Epithelial cell of proximal tubule (primary cell): Measurements from ENCODE around the gene LYZL1. TPM values are rescaled to one million over a fixed set of nuclear protein-coding genes. Genes with fewer than 3 reads are reported as not detected.
"Not testable (repeated sequence)": the region's sequence is repeated elsewhere in the genome, so short reads cannot be mapped to it uniquely, and the experiment has no call there.

Experiments
- DNase-seq: peaks from one replicate; pipeline ENCODE4 v3.0.0-alpha.2; 2011; ENCODE audit warnings: low read depth
- H3K4me3 ChIP-seq: 2 replicates; pipeline ENCODE4 v1.5.1; 2011; ENCODE audit warnings: low read depth, mild to moderate bottlenecking, low read length
- CTCF ChIP-seq: conservative IDR thresholded peaks from 2 replicates; pipeline ENCODE4 v1.5.1; 2012; ENCODE audit warnings: low read depth, mild to moderate bottlenecking, low read length
- total RNA-seq: library from RNA; depleted of rRNA; stranded (reverse); fragments of >200 nt; gene quantifications from 2 replicates; pipeline ENCODE4 v1.2.3, GENCODE V29; 2015

Gene LYZL1
- total RNA-seq, 1 donor from 2014 or later, result not detected

- TF ChIP-seq CTCF, result no peak
- DNase-seq, result no peak
- H3K4me3 ChIP-seq, result no peak overlapping the region
Observed at GRCh38 chr10:29287635-29288034, 1.2 kb upstream of the LYZL1 start.

GRCh38 chr10:29291561-29291960, 2.7 kb downstream of the LYZL1 start:
- not testable (repeated sequence) for H3K4me3 ChIP-seq, DNase-seq

GRCh38 chr10:29292406-29292805, 3.5 kb downstream of the LYZL1 start:
- DNase-seq, H3K4me3 ChIP-seq: not testable (repeated sequence)

- DNase-seq, result no peak
- TF ChIP-seq CTCF, result no peak
- H3K4me3 ChIP-seq, result no peak overlapping the region
Observed at GRCh38 chr10:29295813-29296212, 6.9 kb downstream of the LYZL1 start.

- no peak for DNase-seq
- H3K4me3 ChIP-seq, result no peak overlapping the region
- no peak for TF ChIP-seq CTCF
Observed at GRCh38 chr10:29297678-29298077, 8.8 kb downstream of the LYZL1 start.

- TF ChIP-seq CTCF, result no peak
- no peak overlapping the region for H3K4me3 ChIP-seq
- no peak for DNase-seq
Observed at GRCh38 chr10:29301359-29301910, 12.6 kb downstream of the LYZL1 start.

- TF ChIP-seq CTCF, result no peak
- no peak overlapping the region for H3K4me3 ChIP-seq
- DNase-seq, result no peak
Observed at GRCh38 chr10:29302499-29302898, 13.6 kb downstream of the LYZL1 start.

GRCh38 chr10:29304264-29304994, 15.6 kb downstream of the LYZL1 start:
- DNase-seq, result no peak
- TF ChIP-seq CTCF, result peak; percentile 84
- H3K4me3 ChIP-seq, result no peak overlapping the region
